ENCODE measurements around the gene NT5DC2.

DNA sequence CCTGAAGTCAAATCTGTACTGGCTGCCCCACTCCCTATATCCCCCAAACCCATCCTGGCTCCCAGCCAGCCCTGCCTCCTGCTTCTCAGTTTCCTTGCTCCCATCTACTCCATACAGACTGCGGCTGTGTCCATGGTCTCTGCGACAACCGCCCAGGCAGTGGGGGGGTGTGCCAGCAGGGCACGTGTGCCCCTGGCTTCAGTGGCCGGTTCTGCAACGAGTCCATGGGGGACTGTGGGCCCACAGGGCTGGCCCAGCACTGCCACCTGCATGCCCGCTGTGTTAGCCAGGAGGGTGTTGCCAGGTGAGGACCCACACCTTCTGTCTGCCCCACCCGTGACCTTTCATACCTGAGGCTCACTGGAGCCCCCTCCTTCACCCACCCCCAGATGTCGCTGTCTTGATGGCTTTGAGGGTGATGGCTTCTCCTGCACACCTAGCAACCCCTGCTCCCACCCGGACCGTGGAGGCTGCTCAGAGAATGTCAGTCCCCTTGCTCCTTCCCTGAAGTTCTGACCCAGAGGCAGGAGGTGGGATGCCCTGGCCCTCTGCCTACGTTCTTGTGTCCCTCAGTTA, 23.8 kb downstream of the NT5DC2 start:
- no peak for TF ChIP-seq EZH2 (IDR thresholded peaks at IDR 0.05; ENCODE audit: low read depth)
- TF ChIP-seq, protein P1, sequence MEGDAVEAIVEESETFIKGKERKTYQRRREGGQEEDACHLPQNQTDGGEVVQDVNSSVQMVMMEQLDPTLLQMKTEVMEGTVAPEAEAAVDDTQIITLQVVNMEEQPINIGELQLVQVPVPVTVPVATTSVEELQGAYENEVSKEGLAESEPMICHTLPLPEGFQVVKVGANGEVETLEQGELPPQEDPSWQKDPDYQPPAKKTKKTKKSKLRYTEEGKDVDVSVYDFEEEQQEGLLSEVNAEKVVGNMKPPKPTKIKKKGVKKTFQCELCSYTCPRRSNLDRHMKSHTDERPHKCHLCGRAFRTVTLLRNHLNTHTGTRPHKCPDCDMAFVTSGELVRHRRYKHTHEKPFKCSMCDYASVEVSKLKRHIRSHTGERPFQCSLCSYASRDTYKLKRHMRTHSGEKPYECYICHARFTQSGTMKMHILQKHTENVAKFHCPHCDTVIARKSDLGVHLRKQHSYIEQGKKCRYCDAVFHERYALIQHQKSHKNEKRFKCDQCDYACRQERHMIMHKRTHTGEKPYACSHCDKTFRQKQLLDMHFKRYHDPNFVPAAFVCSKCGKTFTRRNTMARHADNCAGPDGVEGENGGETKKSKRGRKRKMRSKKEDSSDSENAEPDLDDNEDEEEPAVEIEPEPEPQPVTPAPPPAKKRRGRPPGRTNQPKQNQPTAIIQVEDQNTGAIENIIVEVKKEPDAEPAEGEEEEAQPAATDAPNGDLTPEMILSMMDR (conservative IDR thresholded peaks at IDR 0.05), result no peak

All from PC-9 (cell line).